ENCODE results near the gene TGM4. TPM values are rescaled to one million over a fixed set of nuclear protein-coding genes. Genes with fewer than 3 reads are reported as not detected.
"Not testable (repeated sequence)": the region's sequence is repeated elsewhere in the genome, so short reads cannot be mapped to it uniquely, and the experiment has no call there.

The TGM4 gene
- total RNA-seq, 2 experiments from 2014 or later = not detected

DNA sequence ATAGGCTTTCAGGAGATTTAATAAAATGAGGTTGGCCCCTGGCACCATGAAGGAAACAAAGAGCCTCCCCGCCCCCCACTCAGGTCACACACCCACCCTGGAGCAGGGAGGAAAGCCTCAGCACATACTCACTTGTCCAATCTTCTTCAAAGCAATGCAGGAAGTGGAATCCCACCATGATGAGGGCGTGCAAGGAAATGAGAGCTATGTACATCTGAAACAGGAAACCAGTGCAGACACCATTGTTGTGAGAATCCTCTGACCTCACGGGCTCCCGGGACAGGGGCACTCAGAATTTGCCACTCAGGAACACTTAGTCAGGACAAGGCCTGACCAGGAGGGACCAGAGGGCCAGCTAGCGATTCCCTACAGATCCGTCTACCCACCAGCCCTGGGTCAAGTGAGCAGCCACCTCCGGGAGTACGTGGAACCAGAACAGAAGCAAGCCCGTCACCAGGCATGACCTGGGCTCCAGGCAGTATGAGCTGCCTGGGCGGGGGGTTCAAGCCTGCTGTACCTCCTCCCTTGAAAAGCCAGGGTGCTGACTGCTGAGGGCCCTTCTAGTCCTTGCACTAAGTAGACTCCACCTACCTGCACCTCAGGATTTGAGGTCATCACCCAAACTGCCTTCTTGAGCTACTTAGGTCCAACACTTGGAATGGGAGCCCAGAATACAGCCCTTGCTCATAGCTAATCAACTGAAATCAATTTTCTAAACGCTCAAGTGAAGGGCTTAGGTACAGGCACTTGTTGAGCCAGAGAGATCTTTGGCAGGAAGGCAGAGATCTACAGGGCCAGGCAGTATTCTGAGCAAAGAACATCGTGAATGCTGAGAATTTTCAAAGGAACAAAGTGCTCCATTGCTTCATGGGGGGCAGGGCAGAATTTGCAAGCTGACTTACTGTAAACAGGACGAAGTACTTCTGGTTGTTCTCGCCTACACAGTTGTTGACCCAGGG is 58.9 kb downstream of the TGM4 start:
- ChIA-PET CTCF (no interaction called here), POLR2A (no interaction called here)
- Mint-ChIP-seq H3K4me3 (no peak overlapping the region), H3K4me1 (no peaks in the 10 kb centered on the region), H3K27me3 (no peaks in the 10 kb centered on the region), H3K27ac (no peak overlapping the region), H3K36me3 (ENCODE audit: low read depth) (peaks cover 20% of the 10 kb centered on the region), H3K9me3 (ENCODE audit: low read depth) (no peaks in the 10 kb centered on the region)
- intact Hi-C loops (cut with DNase I, micrococcal nuclease) = no loop called here
- ATAC-seq = no peak
- DNase-seq = no peak

DNA sequence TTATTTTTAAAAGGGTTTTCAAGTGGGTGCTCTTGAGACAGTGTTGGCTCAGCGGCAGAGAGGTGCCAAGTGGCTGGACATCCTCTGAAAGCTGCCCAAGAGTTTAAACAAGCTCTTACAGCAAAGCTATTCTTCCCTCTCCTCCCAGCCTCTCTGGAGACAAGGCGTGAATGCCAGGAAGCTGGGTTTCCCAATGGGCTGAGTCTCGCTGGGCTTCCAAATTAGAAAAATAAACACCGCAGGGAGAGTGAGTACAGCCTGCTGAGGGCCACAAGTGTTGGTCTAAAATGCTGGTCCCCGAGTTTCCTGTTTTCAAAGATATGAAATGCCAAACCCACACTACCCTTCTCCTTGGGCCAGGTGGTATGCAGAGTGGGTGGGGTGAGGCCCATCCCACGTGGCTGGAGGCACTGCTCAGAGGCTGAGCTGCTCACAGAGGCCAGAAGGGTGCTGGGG is 65.2 kb downstream of the TGM4 start:
- H3K9me3 Mint-ChIP-seq (ENCODE audit: low read depth) = no peaks in the 10 kb centered on the region
- no peaks in the 10 kb centered on the region for H3K27me3 Mint-ChIP-seq
- ChIA-PET POLR2A (no interaction called here), CTCF (no interaction called here)
- intact Hi-C loops (cut with DNase I, micrococcal nuclease) = no loop called here
- DNase-seq (no peak), ATAC-seq (no peak)
- H3K27ac Mint-ChIP-seq = no peak overlapping the region
- peaks cover 40% of the 10 kb centered on the region for H3K36me3 Mint-ChIP-seq (ENCODE audit: low read depth)
- H3K4me3 Mint-ChIP-seq = no peak overlapping the region
- no peaks in the 10 kb centered on the region for H3K4me1 Mint-ChIP-seq

DNA sequence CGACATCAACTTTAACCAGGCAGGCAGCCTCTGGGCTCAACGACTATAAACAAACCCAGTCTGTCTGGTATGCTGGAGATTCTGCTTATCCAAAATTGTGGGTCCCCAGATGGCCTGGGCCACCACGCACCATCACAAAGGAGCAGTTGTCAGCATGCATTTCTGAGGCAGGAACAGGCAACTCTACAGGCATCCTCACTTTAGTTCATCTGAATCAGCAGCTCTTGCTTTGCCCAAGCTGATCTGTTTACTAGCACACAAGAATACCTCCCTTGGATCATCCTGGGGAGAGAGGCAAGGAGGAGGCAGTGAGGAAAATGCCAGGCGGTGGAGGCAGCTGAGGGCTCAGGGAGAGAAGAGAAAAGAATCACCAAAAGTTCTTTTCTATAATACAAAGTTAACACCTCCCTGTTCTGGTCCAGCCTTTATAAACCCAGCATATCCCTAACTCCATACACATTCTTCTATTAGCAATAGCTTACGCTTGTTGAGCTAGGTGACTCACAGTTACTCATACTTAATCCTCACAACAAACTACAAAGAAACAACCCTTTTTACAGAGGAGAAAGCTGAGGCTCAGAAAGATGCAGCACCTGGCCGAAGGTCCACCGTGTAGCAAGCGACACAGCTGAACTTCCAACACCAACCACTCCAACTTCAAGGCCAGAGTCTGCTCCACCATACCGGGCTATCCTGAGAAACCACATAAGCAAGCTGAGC is 68.0 kb downstream of the TGM4 start:
- DNase-seq = no peak
- no peak overlapping the region for H3K27ac Mint-ChIP-seq
- H3K4me3 Mint-ChIP-seq = no peak overlapping the region
- no peaks in the 10 kb centered on the region for H3K4me1 Mint-ChIP-seq
- ChIA-PET CTCF (interaction anchor here (0.9 kb wide), 1 partner anchor 28 kb away, joined by 3 read pairs; no protein-coding TSS in a partner anchor), POLR2A (no interaction called here)
- ATAC-seq = no peak
- peaks cover 39% of the 10 kb centered on the region for H3K36me3 Mint-ChIP-seq (ENCODE audit: low read depth)
- H3K27me3 Mint-ChIP-seq = no peaks in the 10 kb centered on the region
- no peaks in the 10 kb centered on the region for H3K9me3 Mint-ChIP-seq (ENCODE audit: low read depth)
- intact Hi-C loops (cut with DNase I, micrococcal nuclease) = no loop called here

DNA sequence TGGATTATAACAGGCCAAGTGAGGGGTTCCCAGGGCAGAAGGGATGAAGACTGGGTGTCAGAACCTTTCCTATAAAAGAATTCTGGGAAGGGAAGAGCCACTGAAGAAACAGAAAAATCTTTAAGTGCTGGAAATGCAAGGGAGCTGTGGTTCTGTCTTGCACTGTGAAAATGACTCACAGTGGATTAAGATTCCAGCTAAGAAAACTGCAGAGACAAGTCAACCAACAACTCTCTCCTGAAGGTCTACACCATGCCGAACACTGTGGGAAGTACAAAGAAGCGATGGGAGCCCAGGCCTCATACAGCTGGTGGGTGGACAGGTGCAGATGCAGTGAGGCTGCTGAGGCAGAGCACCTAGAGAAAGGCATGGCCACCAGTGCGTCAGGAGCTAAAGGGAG is 73.8 kb downstream of the TGM4 start:
- DNase-seq (no peak), ATAC-seq (no peak)
- peaks cover 2% of the 10 kb centered on the region for H3K4me1 Mint-ChIP-seq
- H3K4me3 Mint-ChIP-seq = no peak overlapping the region
- no peak overlapping the region for H3K27ac Mint-ChIP-seq
- CTCF ChIA-PET = no interaction called here
- POLR2A ChIA-PET = no interaction called here
- H3K9me3 Mint-ChIP-seq (ENCODE audit: low read depth) = no peaks in the 10 kb centered on the region
- intact Hi-C loops (cut with DNase I, micrococcal nuclease) = no loop called here
- H3K27me3 Mint-ChIP-seq = no peaks in the 10 kb centered on the region
- peaks cover 13% of the 10 kb centered on the region for H3K36me3 Mint-ChIP-seq (ENCODE audit: low read depth)

DNA sequence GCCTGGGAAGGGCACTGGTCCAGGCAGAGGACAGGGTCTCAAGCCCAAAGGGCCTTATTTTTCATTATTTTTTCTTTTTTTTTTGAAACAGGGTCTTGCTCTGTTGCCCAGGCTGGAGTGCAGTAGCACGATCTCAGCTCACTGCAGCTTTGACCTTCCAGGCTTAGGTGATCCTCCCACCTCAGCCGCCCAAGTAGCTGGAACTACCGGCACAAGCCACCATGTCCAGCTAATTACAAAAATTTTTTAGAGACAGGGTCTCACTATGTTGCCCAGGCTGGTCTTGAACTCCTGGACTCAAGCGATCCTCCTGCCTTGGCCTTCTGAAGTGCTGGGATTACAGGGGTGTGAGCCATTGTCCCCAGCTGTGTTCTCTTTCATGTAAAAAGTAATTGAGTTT is 75.4 kb downstream of the TGM4 start:
- CTCF ChIA-PET = interaction anchor here (1.0 kb wide), 1 partner anchor 67 kb away, joined by 3 read pairs; no protein-coding TSS in a partner anchor
- H3K27ac Mint-ChIP-seq; H3K4me1 Mint-ChIP-seq; H3K4me3 Mint-ChIP-seq; POLR2A ChIA-PET; ATAC-seq; H3K9me3 Mint-ChIP-seq (ENCODE audit: low read depth); H3K27me3 Mint-ChIP-seq; DNase-seq; intact Hi-C loops (cut with DNase I, micrococcal nuclease): not testable (repeated sequence)
- peaks cover 11% of the 10 kb centered on the region for H3K36me3 Mint-ChIP-seq (ENCODE audit: low read depth)

DNA sequence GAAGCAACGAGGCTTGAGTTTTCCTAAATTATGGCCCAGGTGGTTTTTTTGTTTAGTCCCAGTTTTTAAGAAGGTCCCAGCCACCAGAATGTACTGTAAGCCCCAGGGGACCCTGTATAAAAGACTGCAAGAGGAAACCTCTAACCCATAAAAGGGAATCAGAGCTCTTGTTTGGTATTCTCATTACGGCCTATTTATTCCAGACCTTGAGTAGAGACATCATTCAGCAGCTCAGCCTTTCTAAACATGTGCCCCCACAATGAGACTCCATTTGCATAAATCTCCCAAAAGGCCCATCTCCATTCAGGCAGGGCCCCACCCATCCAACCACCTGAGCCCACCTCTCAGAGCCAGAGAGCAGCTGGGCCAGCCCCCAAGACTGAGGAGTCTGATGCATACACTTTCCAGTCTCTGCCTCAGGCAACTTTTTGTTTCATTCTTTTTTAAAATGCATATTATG is 75.9 kb downstream of the TGM4 start:
- CTCF ChIA-PET = interaction anchor here (0.6 to 1.0 kb wide), 2 partner anchors 68 to 1143 kb away, joined by 3 read pairs; no protein-coding TSS in a partner anchor
- Mint-ChIP-seq H3K27ac (no peak overlapping the region), H3K4me1 (peaks cover 2% of the 10 kb centered on the region), H3K36me3 (ENCODE audit: low read depth) (peaks cover 8% of the 10 kb centered on the region), H3K9me3 (ENCODE audit: low read depth) (no peaks in the 10 kb centered on the region), H3K4me3 (no peak overlapping the region), H3K27me3 (no peaks in the 10 kb centered on the region)
- intact Hi-C loops (cut with DNase I, micrococcal nuclease) = no loop called here
- POLR2A ChIA-PET = no interaction called here
- ATAC-seq (no peak), DNase-seq (no peak)

DNA sequence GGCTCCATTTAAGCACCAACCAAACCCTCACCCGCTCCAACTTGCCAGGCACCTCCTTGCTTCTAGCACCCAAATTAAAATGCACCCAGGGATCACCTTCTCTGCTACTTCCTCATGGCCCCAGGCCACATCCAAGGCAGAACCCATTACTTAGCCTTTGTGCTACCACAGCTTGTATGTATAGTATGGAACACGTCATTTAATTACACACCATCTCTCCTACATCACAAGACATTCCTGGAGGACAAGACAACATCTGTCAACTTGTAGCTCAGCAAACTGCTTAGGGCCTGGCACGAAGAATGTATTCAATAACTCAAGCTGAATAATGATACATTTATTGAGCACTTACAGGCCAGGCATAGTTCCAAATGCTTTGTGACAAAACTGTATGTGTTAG is 78.3 kb downstream of the TGM4 start:
- DNase-seq = no peak
- Mint-ChIP-seq H3K4me1 (peaks cover 2% of the 10 kb centered on the region), H3K4me3 (no peak overlapping the region), H3K27me3 (no peaks in the 10 kb centered on the region), H3K36me3 (ENCODE audit: low read depth) (peaks cover 7% of the 10 kb centered on the region), H3K9me3 (ENCODE audit: low read depth) (no peaks in the 10 kb centered on the region), H3K27ac (no peak overlapping the region)
- intact Hi-C loops (cut with DNase I, micrococcal nuclease) = no loop called here
- ChIA-PET CTCF (no interaction called here), POLR2A (no interaction called here)
- no peak for ATAC-seq

DNA sequence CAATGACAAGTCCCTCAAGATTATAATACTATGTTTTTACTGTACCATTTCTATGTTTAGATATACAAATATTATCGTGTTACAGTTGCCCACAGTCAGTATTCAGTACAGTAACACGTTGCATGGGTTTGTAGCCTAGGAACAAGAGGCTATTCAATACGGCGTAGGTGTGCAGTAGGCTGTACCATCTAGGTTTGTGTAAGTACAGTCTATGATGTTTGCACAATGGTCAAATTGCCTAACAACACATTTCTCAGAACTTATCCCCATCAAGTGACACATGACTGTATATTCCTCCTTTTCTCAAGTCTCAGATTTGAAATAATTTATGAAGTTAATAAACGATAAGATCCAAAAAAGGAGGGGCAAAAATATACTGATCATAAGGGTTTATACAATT is 79.9 kb downstream of the TGM4 start:
- ATAC-seq (no peak), DNase-seq (no peak)
- no peaks in the 10 kb centered on the region for H3K9me3 Mint-ChIP-seq (ENCODE audit: low read depth)
- no peak overlapping the region for H3K27ac Mint-ChIP-seq
- peaks cover 2% of the 10 kb centered on the region for H3K4me1 Mint-ChIP-seq
- CTCF ChIA-PET = no interaction called here
- H3K27me3 Mint-ChIP-seq = no peaks in the 10 kb centered on the region
- POLR2A ChIA-PET = no interaction called here
- peaks cover 7% of the 10 kb centered on the region for H3K36me3 Mint-ChIP-seq (ENCODE audit: low read depth)
- intact Hi-C loops (cut with DNase I, micrococcal nuclease) = no loop called here
- no peak overlapping the region for H3K4me3 Mint-ChIP-seq

DNA sequence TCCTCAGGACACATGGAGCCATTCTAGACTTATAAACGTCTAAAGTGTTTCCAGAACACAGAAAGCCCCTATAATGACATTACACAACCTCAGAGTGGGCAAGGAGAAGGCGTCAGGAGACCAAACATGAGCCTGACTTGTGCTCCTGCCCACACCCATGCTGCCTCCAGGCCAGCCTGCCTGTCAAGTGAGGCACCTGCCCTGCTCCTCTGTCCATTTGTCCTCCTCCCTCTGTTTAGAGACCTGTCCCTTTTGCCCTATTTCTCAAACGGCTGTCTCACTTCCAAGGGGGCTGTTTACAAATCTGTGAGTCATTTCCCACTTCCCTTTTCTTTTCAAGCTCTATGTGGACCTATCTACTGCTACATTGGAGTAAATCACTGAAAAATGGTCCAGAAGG is 80.6 kb downstream of the TGM4 start:
- no peak overlapping the region for H3K4me3 Mint-ChIP-seq
- H3K36me3 Mint-ChIP-seq (ENCODE audit: low read depth) = peaks cover 7% of the 10 kb centered on the region
- ChIA-PET CTCF (interaction anchor here (0.6 kb wide), 1 partner anchor 178 kb away, joined by 3 read pairs; no protein-coding TSS in a partner anchor), POLR2A (interaction anchor here (1.1 kb wide), 1 partner anchor 12 kb away, joined by 3 read pairs; no protein-coding TSS in a partner anchor)
- no peaks in the 10 kb centered on the region for H3K27me3 Mint-ChIP-seq
- H3K9me3 Mint-ChIP-seq (ENCODE audit: low read depth) = no peaks in the 10 kb centered on the region
- no peak overlapping the region for H3K27ac Mint-ChIP-seq
- intact Hi-C loops (cut with DNase I, micrococcal nuclease) = no loop called here
- no peak for ATAC-seq
- peaks cover 2% of the 10 kb centered on the region for H3K4me1 Mint-ChIP-seq
- DNase-seq = no peak

DNA sequence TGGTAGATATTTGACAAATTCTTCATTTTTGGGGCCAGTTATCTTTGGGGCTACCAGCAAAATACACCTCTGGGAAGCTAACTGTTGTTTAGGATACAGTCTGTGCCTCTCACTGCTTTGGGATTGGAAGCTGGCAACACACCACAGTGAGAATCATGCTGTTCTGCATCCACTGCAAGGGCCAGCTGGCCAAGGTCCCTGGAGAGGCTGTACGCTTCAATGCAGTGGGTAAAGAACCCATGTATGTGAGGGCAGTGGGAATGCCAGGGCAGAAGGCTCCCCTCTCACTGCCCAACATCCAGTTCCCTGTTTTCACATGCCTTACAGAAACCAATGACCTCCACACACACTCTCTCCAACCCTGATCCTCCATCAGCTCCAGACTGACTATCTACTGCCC is 81.5 kb downstream of the TGM4 start:
- H3K36me3 Mint-ChIP-seq (ENCODE audit: low read depth) = peaks cover 7% of the 10 kb centered on the region
- no peak for ATAC-seq
- CTCF ChIA-PET = interaction anchor here (0.6 kb wide), 1 partner anchor 14 kb away, joined by 4 read pairs; no protein-coding TSS in a partner anchor
- no peak overlapping the region for H3K27ac Mint-ChIP-seq
- POLR2A ChIA-PET = no interaction called here
- no peak for DNase-seq
- peaks cover 8% of the 10 kb centered on the region for H3K4me1 Mint-ChIP-seq
- intact Hi-C loops (cut with DNase I, micrococcal nuclease) = no loop called here
- H3K27me3 Mint-ChIP-seq = no peaks in the 10 kb centered on the region
- no peak overlapping the region for H3K4me3 Mint-ChIP-seq
- H3K9me3 Mint-ChIP-seq (ENCODE audit: low read depth) = no peaks in the 10 kb centered on the region

DNA sequence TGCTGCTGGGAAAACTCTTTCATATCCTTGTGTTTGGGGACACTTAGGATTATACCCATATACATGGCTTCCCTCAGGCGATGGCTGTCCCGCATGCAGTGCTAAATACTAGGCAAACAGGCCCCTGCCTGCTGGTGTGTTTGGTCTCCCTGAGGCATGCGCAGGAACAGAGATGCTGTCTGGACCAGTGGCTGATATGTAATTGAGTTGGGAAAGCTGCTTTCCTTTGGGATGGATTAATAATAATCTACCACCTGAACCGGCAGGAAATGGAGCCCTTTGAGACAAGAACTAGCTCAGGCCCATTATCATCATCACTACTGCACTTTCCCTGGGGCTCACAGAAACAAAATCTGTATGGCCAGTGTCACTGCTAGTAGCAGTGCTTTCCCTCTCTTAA is 83.6 kb downstream of the TGM4 start:
- H3K27me3 Mint-ChIP-seq = no peaks in the 10 kb centered on the region
- DNase-seq (no peak), ATAC-seq (no peak)
- H3K9me3 Mint-ChIP-seq (ENCODE audit: low read depth) = no peaks in the 10 kb centered on the region
- H3K36me3 Mint-ChIP-seq (ENCODE audit: low read depth) = peaks cover 4% of the 10 kb centered on the region
- intact Hi-C loops (cut with DNase I, micrococcal nuclease) = no loop called here
- peaks cover 7% of the 10 kb centered on the region for H3K4me1 Mint-ChIP-seq
- ChIA-PET CTCF (no interaction called here), POLR2A (no interaction called here)
- H3K4me3 Mint-ChIP-seq = no peak overlapping the region
- H3K27ac Mint-ChIP-seq = no peak overlapping the region

DNA sequence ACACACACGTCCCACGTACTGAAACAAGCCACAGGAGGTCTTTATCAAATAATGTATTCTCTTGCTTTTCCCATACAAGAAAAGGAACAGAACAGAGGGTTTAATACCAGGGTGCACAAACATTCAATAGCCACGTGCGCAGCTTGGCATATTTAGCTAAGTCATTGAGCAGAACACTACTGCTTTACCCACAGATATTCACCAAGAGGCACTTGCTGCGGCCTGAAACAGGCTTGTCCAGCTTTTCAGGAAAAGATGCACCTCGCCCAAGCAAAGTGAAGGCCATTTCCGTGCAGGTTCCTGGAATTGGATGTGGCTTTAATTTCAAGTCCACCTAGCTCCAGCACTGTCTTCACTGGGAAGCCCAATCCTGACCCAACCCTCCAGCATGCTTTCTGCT is 84.0 kb downstream of the TGM4 start:
- peaks cover 4% of the 10 kb centered on the region for H3K36me3 Mint-ChIP-seq (ENCODE audit: low read depth)
- H3K9me3 Mint-ChIP-seq (ENCODE audit: low read depth) = no peaks in the 10 kb centered on the region
- ChIA-PET POLR2A (no interaction called here), CTCF (no interaction called here)
- no peak for ATAC-seq
- no peak overlapping the region for H3K27ac Mint-ChIP-seq
- intact Hi-C loops (cut with DNase I, micrococcal nuclease) = no loop called here
- no peak for DNase-seq
- H3K4me3 Mint-ChIP-seq = no peak overlapping the region
- peaks cover 7% of the 10 kb centered on the region for H3K4me1 Mint-ChIP-seq
- no peaks in the 10 kb centered on the region for H3K27me3 Mint-ChIP-seq
